Neuronal stem cell (in vitro differentiated cells): Measurements from ENCODE around the gene PCSK2.

Experiments
- DNase-seq: peaks from one replicate; pipeline ENCODE4 v3.0.0-alpha.2; 2013; ENCODE audit warnings: low spot score
- H2AFZ ChIP-seq: one replicate; pipeline ENCODE4 v1.6.1; 2013; ENCODE audit warnings: mild to moderate bottlenecking, low read length, inconsistent platforms
- H2AK5ac ChIP-seq: 2 replicates; pipeline ENCODE4 v1.6.1; 2013; ENCODE audit warnings: low read depth, mild to moderate bottlenecking, inconsistent platforms, low read length, moderate library complexity, mixed read lengths
- H2BK120ac ChIP-seq: 2 replicates; pipeline ENCODE4 v1.6.1; 2013; ENCODE audit warnings: low read depth, mild to moderate bottlenecking, inconsistent platforms, low read length, moderate library complexity, mixed read lengths
- H2BK12ac ChIP-seq: one replicate; pipeline ENCODE4 v1.6.1; 2013; ENCODE audit warnings: low read length, inconsistent platforms
- H2BK15ac ChIP-seq: 2 replicates; pipeline ENCODE4 v1.6.1; 2013; ENCODE audit warnings: mild to moderate bottlenecking, low read length, inconsistent platforms, mixed read lengths
- H2BK5ac ChIP-seq: one replicate; pipeline ENCODE4 v1.6.1; 2013; ENCODE audit warnings: inconsistent platforms, mild to moderate bottlenecking, low read length, moderate library complexity
- H3K14ac ChIP-seq: one replicate; pipeline ENCODE4 v1.6.1; 2013; ENCODE audit warnings: low read length, inconsistent platforms
- H3K18ac ChIP-seq: 2 replicates; pipeline ENCODE4 v1.6.1; 2013; ENCODE audit warnings: low read length, inconsistent platforms
- H3K23ac ChIP-seq: 2 replicates; pipeline ENCODE4 v1.6.1; 2013; ENCODE audit warnings: low read depth, mild to moderate bottlenecking, mixed read lengths, low read length, inconsistent platforms; ENCODE audit not compliant: poor library complexity
- H3K27ac ChIP-seq: replicated peaks from 3 replicates; pipeline ENCODE4 v1.5.1; 2013; ENCODE audit warnings: low read length, inconsistent platforms
- H3K27me3 ChIP-seq, 3 experiments: 2 replicates each; pipeline ENCODE4 v1.6.1; 2013; ENCODE audit warnings: low read length in 3 of 3, mild to moderate bottlenecking in 2 of 3, inconsistent platforms in 1 of 3, low read depth in 1 of 3, mixed read lengths in 1 of 3, moderate library complexity in 1 of 3; ENCODE audit not compliant: control insufficient read depth in 3 of 3, insufficient read depth in 3 of 3
- H3K36me3 ChIP-seq, 2 donors: replicated peaks in 1 of 2; 2 replicates each; pipeline ENCODE4 v1.6.1; 2013; ENCODE audit warnings: low read length in 2 of 2; ENCODE audit not compliant: control insufficient read depth in 2 of 2, insufficient read depth in 2 of 2
- H3K4ac ChIP-seq: 2 replicates; pipeline ENCODE4 v1.6.1; 2013; ENCODE audit warnings: inconsistent platforms, mild to moderate bottlenecking, low read length, moderate library complexity
- H3K4me1 ChIP-seq, 2 donors: 1 replicate in 1 of 2; 2 replicates in 1 of 2; pipeline ENCODE4 v1.6.1; 2013; ENCODE audit warnings: low read length in 2 of 2, low read depth in 1 of 2; ENCODE audit not compliant: control insufficient read depth in 2 of 2, insufficient read depth in 1 of 2
- H3K4me2 ChIP-seq: one replicate; pipeline ENCODE4 v1.6.1; 2013; ENCODE audit warnings: mild to moderate bottlenecking, low read length, inconsistent platforms; ENCODE audit not compliant: insufficient read depth, poor library complexity, severe bottlenecking
- H3K4me3 ChIP-seq, 2 donors: 2 replicates each; pipeline ENCODE4 v1.5.1; 2013; ENCODE audit warnings: low read length in 2 of 2, mild to moderate bottlenecking in 2 of 2, inconsistent platforms in 1 of 2, moderate library complexity in 1 of 2
- H3K79me1 ChIP-seq: one replicate; pipeline ENCODE4 v1.6.1; 2013; ENCODE audit warnings: low read depth, mild to moderate bottlenecking, inconsistent platforms, low read length, moderate library complexity
- H3K9ac ChIP-seq: one replicate; pipeline ENCODE4 v1.6.1; 2013; ENCODE audit warnings: mild to moderate bottlenecking, low read depth, low read length, inconsistent platforms; ENCODE audit not compliant: poor library complexity
- H3K9me3 ChIP-seq, 2 donors: replicated peaks in 1 of 2; 2 replicates each; pipeline versions ENCODE3 to v1.6.1; 2013; ENCODE audit warnings: low read length in 2 of 2, mild to moderate bottlenecking in 2 of 2, inconsistent platforms in 1 of 2, low read depth in 1 of 2, mixed read lengths in 1 of 2, moderate library complexity in 1 of 2; ENCODE audit not compliant: control insufficient read depth in 2 of 2, insufficient read depth in 1 of 2
- H4K8ac ChIP-seq: one replicate; pipeline ENCODE4 v1.6.1; 2013; ENCODE audit warnings: low read depth, mild to moderate bottlenecking, inconsistent platforms, low read length, moderate library complexity
- H4K91ac ChIP-seq: one replicate; pipeline ENCODE4 v1.6.1; 2013; ENCODE audit warnings: low read length, low read depth, mild to moderate bottlenecking, inconsistent platforms; ENCODE audit not compliant: poor library complexity
- WGBS, 2 donors: extraction: QIAGEN DNeasy Blood & Tissue Kit; methylation state at CpG; one replicate each; pipeline ENCODE4 v1.1.7; 2013; ENCODE audit warnings: missing lambda C conversion rate in 2 of 2, mixed read lengths in 1 of 2; ENCODE audit not compliant: insufficient read length in 2 of 2, insufficient replicate concordance in 1 of 2; ENCODE audit errors: extremely low coverage in 2 of 2; 5-methylcytosine and 5-hydroxymethylcytosine counted together

PCSK2 gene

DNA sequence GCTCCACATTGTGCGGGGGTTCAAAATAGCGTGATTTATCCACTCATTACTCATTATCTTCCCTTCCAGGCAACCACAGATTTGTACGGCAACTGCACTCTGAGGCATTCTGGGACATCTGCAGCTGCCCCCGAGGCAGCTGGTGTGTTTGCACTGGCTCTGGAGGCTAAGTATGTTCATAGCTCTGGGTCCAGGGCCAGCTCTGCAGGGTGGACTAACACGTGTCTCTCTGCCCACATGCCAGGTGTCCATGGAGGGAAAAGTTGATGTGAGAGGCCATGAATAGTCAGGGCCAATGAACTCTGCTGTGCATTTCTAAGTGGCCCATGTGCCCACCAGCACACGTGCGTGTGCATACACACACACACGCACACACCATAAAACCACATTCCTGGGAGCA is 229.4 kb downstream of the PCSK2 start:
- no peak overlapping the region for H3K4me2 ChIP-seq
- peaks cover 0 to 1% of the 10 kb centered on the region in 2 donors for H3K4me1 ChIP-seq
- H4K91ac ChIP-seq: no peak overlapping the region
- H2AK5ac ChIP-seq: no peak overlapping the region
- H3K9ac ChIP-seq: no peak overlapping the region
- H4K8ac ChIP-seq: no peak overlapping the region
- no peak overlapping the region for H3K4me3 ChIP-seq
- H3K9me3 ChIP-seq: no peaks in the 10 kb centered on the region
- H2BK15ac ChIP-seq: no peak overlapping the region
- no peak overlapping the region for H3K23ac ChIP-seq
- no peak overlapping the region for H3K18ac ChIP-seq
- no peak overlapping the region for H3K14ac ChIP-seq
- H3K4ac ChIP-seq: no peak overlapping the region
- H3K79me1 ChIP-seq: no peaks in the 10 kb centered on the region
- no peak overlapping the region for H2AFZ ChIP-seq
- no peak overlapping the region for H3K27ac ChIP-seq
- DNase-seq: no peak
- peaks cover 0 to 11% (median 0%) of the 10 kb centered on the region in 3 experiments for H3K27me3 ChIP-seq
- no CpG with 5 or more reads among the region's 8 CpGs for WGBS, 2 donors
- no peak overlapping the region for H2BK120ac ChIP-seq
- H2BK5ac ChIP-seq: no peak overlapping the region
- H2BK12ac ChIP-seq: no peak overlapping the region
- H3K36me3 ChIP-seq: no peaks in the 10 kb centered on the region

DNA sequence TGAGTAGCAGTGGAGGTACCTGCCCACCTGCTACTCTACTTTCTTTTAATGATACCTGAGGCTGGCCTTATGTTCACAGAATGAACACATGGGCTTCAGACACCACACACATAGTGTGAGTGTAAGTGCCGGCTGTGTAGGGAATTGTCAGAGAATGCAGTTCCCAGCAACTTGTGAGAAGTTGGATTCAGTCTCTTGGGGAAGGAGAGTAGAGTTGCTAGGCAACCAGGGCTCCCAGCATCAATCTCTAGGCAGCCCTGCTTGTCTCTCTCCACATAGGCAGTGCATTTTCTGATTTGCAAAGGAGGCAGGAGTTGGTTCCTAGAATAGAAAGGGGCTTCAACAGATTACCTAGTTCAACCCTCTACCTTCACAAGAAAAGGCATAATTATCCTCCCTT is 230.2 kb downstream of the PCSK2 start:
- Histone ChIP-seq H3K4ac (no peak overlapping the region), H3K27me3 (peaks cover 0 to 11% (median 0%) of the 10 kb centered on the region in 3 experiments), H3K4me1 (peaks cover 0 to 1% of the 10 kb centered on the region in 2 donors), H3K23ac (no peak overlapping the region), H3K14ac (no peak overlapping the region), H2AK5ac (no peak overlapping the region), H4K91ac (no peak overlapping the region), H3K27ac (no peak overlapping the region), H3K79me1 (no peaks in the 10 kb centered on the region), H2BK15ac (no peak overlapping the region), H2BK5ac (no peak overlapping the region), H2BK12ac (no peak overlapping the region), H3K4me2 (no peak overlapping the region), H3K9ac (no peak overlapping the region), H3K18ac (no peak overlapping the region), H3K36me3 (no peaks in the 10 kb centered on the region), H3K9me3 (no peaks in the 10 kb centered on the region), H2AFZ (no peak overlapping the region), H4K8ac (no peak overlapping the region), H3K4me3 (no peak overlapping the region), H2BK120ac (no peak overlapping the region)
- no CpG with 5 or more reads among the region's 1 CpG for WGBS, 2 donors
- DNase-seq: no peak

DNA sequence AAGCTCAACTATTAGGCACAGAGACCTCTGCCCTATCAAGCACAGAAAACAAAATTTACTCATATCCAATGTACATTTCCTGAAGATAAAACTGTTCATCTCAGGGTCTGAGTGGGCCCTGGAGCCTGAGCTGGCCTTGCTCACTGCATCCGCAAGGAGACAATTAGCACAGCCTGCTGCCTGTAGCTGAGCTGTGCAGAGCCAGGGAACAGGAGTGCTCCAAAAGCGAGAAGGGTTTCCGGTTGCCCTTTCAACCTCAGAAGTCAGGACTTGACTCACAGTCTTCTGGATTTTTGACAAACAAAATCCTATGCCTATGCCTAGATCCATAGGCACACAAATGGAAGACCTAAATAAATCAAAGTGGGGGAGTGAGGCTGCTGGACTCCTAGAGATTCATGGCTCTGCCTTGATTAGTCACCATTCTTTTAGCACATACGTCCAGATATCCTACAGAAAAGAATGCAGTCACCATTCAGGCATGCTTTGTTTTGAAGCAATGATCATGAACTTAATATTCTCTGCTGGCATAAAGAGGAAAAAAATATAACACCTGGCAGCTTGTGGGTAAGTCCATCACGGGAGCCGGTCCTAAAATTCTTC is 230.8 kb downstream of the PCSK2 start:
- H2BK15ac ChIP-seq: no peak overlapping the region
- H3K9ac ChIP-seq: no peak overlapping the region
- no peak overlapping the region for H4K91ac ChIP-seq
- H3K27me3 ChIP-seq: peaks cover 0 to 11% (median 0%) of the 10 kb centered on the region in 3 experiments
- no peak overlapping the region for H3K14ac ChIP-seq
- no peak overlapping the region for H3K18ac ChIP-seq
- no peak overlapping the region for H2AFZ ChIP-seq
- no peaks in the 10 kb centered on the region for H3K79me1 ChIP-seq
- no peak overlapping the region for H2BK5ac ChIP-seq
- H4K8ac ChIP-seq: no peak overlapping the region
- no peak overlapping the region for H3K4ac ChIP-seq
- no peak overlapping the region for H2BK12ac ChIP-seq
- H3K4me3 ChIP-seq: no peak overlapping the region
- H3K23ac ChIP-seq: no peak overlapping the region
- no peak overlapping the region for H3K27ac ChIP-seq
- H3K9me3 ChIP-seq: no peaks in the 10 kb centered on the region
- H3K4me2 ChIP-seq: no peak overlapping the region
- peaks cover 0 to 1% of the 10 kb centered on the region in 2 donors for H3K4me1 ChIP-seq
- no peaks in the 10 kb centered on the region for H3K36me3 ChIP-seq
- no peak overlapping the region for H2BK120ac ChIP-seq
- no peak overlapping the region for H2AK5ac ChIP-seq
- no peak for DNase-seq
- WGBS, 2 donors: no CpG with 5 or more reads among the region's 6 CpGs

DNA sequence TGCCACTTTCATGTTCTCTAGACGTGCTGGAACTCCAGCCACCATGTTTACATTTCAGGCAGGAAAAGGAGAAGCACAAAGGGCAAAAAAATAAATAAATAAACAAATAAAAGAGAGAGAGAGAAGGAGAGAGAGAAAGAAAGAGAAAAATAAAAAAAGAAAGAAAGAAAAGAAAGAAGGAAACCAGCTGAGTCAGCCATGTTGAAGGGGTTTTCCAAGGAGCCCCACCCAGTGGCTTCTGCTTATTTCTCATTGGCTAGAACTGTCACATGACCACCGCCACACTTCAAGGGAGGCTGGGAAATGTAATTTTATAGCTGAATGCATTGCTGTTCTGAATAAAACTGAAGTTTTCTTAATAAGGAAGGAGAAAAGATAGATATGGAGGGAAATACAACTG is 233.3 kb downstream of the PCSK2 start:
- Histone ChIP-seq H3K27me3 (peaks cover 0 to 8% (median 0%) of the 10 kb centered on the region in 3 experiments), H3K4me1 (peaks cover 0 to 1% of the 10 kb centered on the region in 2 donors), H3K4me3 (no peak overlapping the region), H2AK5ac (no peak overlapping the region), H3K4ac (no peak overlapping the region), H2BK5ac (no peak overlapping the region), H3K9ac (no peak overlapping the region), H3K36me3 (no peaks in the 10 kb centered on the region), H2BK12ac (no peak overlapping the region), H2BK15ac (no peak overlapping the region), H4K91ac (no peak overlapping the region), H2AFZ (no peak overlapping the region), H3K27ac (no peak overlapping the region), H3K79me1 (no peaks in the 10 kb centered on the region), H3K4me2 (no peak overlapping the region), H3K18ac (no peak overlapping the region), H4K8ac (no peak overlapping the region), H3K14ac (no peak overlapping the region), H3K23ac (no peak overlapping the region), H3K9me3 (peaks cover 0 to under 1% of the 10 kb centered on the region in 2 donors), H2BK120ac (no peak overlapping the region)
- WGBS, 2 donors: no CpG with 5 or more reads among the region's 2 CpGs
- DNase-seq: no peak
